GM12878 (cell line): ENCODE results near the gene TNFAIP3. TPM values are rescaled to one million over a fixed set of nuclear protein-coding genes. Genes with fewer than 3 reads are reported as not detected.

Experiments
- CBX5 ChIP-seq: sonication (generic); IDR thresholded peaks from 2 replicates; pipeline ENCODE4 v1.6.1; 2016; ENCODE audit warnings: low read depth, moderate library complexity, mild to moderate bottlenecking, inconsistent platforms
- CHD2 ChIP-seq: IDR thresholded peaks from 2 replicates; pipeline ENCODE4 v1.6.1; 2011; ENCODE audit warnings: low read depth, low read length, improper control_type of control experiment, borderline replicate concordance
- HDGF ChIP-seq: fragments of 450-650 bp; IDR thresholded peaks from 2 replicates; pipeline ENCODE4 v1.6.1; 2016; ENCODE audit warnings: antibody characterized with exemption
- LARP7 ChIP-seq: fragments of 450-650 bp; IDR thresholded peaks from 2 replicates; pipeline ENCODE4 v1.6.1; 2017; ENCODE audit warnings: mild to moderate bottlenecking
- MYB ChIP-seq: fragments of 150-350 bp; IDR thresholded peaks from 2 replicates; pipeline ENCODE4 v1.6.1; 2014; ENCODE audit warnings: mild to moderate bottlenecking, low read depth, low read length, borderline replicate concordance
- MYC ChIP-seq: IDR thresholded peaks from 2 replicates; pipeline ENCODE4 v1.6.1; 2011; ENCODE audit warnings: mild to moderate bottlenecking, low read length, moderate library complexity, inconsistent platforms; ENCODE audit not compliant: insufficient read depth, insufficient replicate concordance, insufficient read length, severe bottlenecking
- SMARCA5 ChIP-seq: fragments of 450-650 bp; IDR thresholded peaks from 2 replicates; pipeline ENCODE4 v1.6.1; 2017; ENCODE audit warnings: mild to moderate bottlenecking
- SP1 ChIP-seq: IDR thresholded peaks from one replicate; pipeline ENCODE4 v1.6.1; 2011; ENCODE audit warnings: low read depth, low read length
- STAT3 ChIP-seq: IDR thresholded peaks from 2 replicates; pipeline ENCODE4 v1.6.1; 2011; ENCODE audit warnings: low read depth, low read length, improper control_type of control experiment
- TARDBP ChIP-seq: IDR thresholded peaks from 2 replicates; pipeline ENCODE4 v1.6.1; 2016; ENCODE audit warnings: borderline replicate concordance
- TCF3 ChIP-seq: IDR thresholded peaks from 2 replicates; pipeline ENCODE4 v1.6.1; 2012; ENCODE audit warnings: low read depth, mild to moderate bottlenecking, low read length, borderline replicate concordance; ENCODE audit not compliant: insufficient read depth
- ZNF207 ChIP-seq: fragments of 450-650 bp; IDR thresholded peaks from 2 replicates; pipeline ENCODE4 v1.6.1; 2014; ENCODE audit warnings: antibody characterized with exemption, mild to moderate bottlenecking, borderline replicate concordance
- ZNF384 ChIP-seq: IDR thresholded peaks from 2 replicates; pipeline ENCODE4 v1.6.1; 2012; ENCODE audit warnings: low read depth, mild to moderate bottlenecking, low read length, improper control_type of control experiment, borderline replicate concordance
- ZSCAN29 ChIP-seq: fragments of 450-650 bp; IDR thresholded peaks from 2 replicates; pipeline ENCODE4 v1.6.1; 2017; ENCODE audit warnings: mild to moderate bottlenecking, moderate library complexity
- polyA plus RNA-seq, 11 experiments: library from polyadenylated mRNA; depleted of rRNA in 4 of 11; unstranded in 6 of 11; stranded (reverse) in 5 of 11; fragments of >200 nt; fragmentation: Nextera tagmentation in 4 of 11; fragmentation: Illumina TruSeq in 1 of 11; extraction: Ambion mirVana in 4 of 11; extraction: Trizol in 1 of 11; gene quantifications; 1 replicate in 1 of 11; 2 replicates in 10 of 11; pipeline versions ENCODE4 v1.2.1 to v1.2.3, GENCODE V29; 2011 to 2016; ENCODE audit warnings: inconsistent platforms in 2 of 11, missing spikeins in 2 of 11, low read depth in 1 of 11
- total RNA-seq, 4 experiments: library from RNA; depleted of rRNA in 3 of 4; stranded (reverse); fragments of >200 nt in 3 of 4; fragmentation: Illumina TruSeq in 1 of 4; extraction: Trizol in 1 of 4; gene quantifications; 2 replicates each; pipeline versions ENCODE4 v1.2.1 to v1.2.3, GENCODE V29; 2013 to 2021
- TF ChIP-seq, protein P1 (sequence below): fragments of 450-650 bp; IDR thresholded peaks from 2 replicates; pipeline ENCODE4 v1.6.1; 2018; ENCODE audit warnings: mild to moderate bottlenecking, low read depth, moderate library complexity; ENCODE audit not compliant: partially characterized antibody
- TF ChIP-seq, protein P2 (sequence below): fragments of 450-650 bp; formaldehyde crosslinking; IDR thresholded peaks from 2 replicates; pipeline ENCODE4 v1.5.0; 2022; ENCODE audit warnings: mild to moderate bottlenecking, missing genetic modification characterization
- TF ChIP-seq, protein P3 (sequence below): IDR thresholded peaks from 2 replicates; pipeline ENCODE4 v1.6.1; 2011; ENCODE audit warnings: low read depth, low read length, improper control_type of control experiment, borderline replicate concordance
- TF ChIP-seq, protein P4 (sequence below): IDR thresholded peaks from 2 replicates; pipeline ENCODE4 v1.6.1; 2012; ENCODE audit warnings: low read length, inconsistent platforms
- TF ChIP-seq, protein P5 (sequence below): IDR thresholded peaks from 2 replicates; pipeline ENCODE4 v1.6.1; 2012; ENCODE audit warnings: low read depth, low read length, improper control_type of control experiment

Gene TNFAIP3
- total and polyA plus RNA-seq, 10 of the 15 experiments (the other 5 are each of a cell fraction or from before 2014, with no cell fraction given) = 18.0 to 350 (median 127) TPM

DNA sequence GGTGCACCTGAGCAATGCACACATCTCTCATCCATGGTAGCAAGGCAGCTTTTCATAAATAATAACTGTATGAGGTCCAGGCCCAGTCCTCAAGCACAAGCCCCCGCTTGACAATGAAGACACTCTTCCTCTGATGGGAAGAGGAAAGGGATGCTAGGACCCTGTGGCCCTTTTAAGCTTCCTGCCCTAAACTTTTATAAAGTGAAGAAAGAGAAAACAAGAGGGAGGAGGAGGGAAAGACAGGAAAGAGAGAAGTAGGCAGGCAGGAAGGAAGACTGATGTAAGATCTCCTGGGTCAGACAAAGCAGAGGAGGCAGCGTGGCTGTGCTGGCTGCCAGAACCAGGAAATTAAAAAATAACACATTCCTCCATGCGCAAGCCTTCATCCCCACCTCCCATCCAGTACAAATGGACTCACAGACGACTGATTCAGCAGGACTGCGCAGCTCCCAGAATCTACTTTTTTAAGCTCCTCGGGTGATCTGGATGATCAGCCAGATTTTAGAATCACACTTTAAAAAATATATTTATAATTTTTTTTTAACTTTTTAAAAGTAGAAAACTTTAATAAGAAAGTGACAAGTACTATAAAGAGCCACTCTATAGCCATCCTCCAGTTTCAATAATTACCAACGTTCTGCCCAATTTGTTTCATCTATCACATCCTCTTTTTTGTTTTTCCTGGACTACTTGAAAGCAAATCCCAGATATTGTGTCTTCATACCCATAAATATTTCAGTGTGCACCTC, 16.5 kb downstream of the TNFAIP3 start (continued):
- TF ChIP-seq, protein P1, sequence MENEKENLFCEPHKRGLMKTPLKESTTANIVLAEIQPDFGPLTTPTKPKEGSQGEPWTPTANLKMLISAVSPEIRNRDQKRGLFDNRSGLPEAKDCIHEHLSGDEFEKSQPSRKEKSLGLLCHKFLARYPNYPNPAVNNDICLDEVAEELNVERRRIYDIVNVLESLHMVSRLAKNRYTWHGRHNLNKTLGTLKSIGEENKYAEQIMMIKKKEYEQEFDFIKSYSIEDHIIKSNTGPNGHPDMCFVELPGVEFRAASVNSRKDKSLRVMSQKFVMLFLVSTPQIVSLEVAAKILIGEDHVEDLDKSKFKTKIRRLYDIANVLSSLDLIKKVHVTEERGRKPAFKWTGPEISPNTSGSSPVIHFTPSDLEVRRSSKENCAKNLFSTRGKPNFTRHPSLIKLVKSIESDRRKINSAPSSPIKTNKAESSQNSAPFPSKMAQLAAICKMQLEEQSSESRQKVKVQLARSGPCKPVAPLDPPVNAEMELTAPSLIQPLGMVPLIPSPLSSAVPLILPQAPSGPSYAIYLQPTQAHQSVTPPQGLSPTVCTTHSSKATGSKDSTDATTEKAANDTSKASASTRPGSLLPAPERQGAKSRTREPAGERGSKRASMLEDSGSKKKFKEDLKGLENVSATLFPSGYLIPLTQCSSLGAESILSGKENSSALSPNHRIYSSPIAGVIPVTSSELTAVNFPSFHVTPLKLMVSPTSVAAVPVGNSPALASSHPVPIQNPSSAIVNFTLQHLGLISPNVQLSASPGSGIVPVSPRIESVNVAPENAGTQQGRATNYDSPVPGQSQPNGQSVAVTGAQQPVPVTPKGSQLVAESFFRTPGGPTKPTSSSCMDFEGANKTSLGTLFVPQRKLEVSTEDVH = peak; percentile 81
- TF ChIP-seq TCF3 (no peak), SMARCA5 (no peak), ZNF384 (no peak), CHD2 (peak; percentile 50), TARDBP (no peak; the same call in 1 of the 2 replicates), SP1 (no peak), HDGF (no peak), MYC (no peak), ZNF207 (no peak), MYB (no peak), LARP7 (no peak), CBX5 (0 out of 2 replicates have a peak, but pooled peaks have one; percentile 23), ZSCAN29 (no peak), STAT3 (no peak)
- TF ChIP-seq, protein P2, sequence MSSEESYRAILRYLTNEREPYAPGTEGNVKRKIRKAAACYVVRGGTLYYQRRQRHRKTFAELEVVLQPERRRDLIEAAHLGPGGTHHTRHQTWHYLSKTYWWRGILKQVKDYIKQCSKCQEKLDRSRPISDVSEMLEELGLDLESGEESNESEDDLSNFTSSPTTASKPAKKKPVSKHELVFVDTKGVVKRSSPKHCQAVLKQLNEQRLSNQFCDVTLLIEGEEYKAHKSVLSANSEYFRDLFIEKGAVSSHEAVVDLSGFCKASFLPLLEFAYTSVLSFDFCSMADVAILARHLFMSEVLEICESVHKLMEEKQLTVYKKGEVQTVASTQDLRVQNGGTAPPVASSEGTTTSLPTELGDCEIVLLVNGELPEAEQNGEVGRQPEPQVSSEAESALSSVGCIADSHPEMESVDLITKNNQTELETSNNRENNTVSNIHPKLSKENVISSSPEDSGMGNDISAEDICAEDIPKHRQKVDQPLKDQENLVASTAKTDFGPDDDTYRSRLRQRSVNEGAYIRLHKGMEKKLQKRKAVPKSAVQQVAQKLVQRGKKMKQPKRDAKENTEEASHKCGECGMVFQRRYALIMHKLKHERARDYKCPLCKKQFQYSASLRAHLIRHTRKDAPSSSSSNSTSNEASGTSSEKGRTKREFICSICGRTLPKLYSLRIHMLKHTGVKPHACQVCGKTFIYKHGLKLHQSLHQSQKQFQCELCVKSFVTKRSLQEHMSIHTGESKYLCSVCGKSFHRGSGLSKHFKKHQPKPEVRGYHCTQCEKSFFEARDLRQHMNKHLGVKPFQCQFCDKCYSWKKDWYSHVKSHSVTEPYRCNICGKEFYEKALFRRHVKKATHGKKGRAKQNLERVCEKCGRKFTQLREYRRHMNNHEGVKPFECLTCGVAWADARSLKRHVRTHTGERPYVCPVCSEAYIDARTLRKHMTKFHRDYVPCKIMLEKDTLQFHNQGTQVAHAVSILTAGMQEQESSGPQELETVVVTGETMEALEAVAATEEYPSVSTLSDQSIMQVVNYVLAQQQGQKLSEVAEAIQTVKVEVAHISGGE (CRISPR knock-in tag) = peak; percentile 45; the same call in 1 of the 2 replicates
- TF ChIP-seq, protein P3, sequence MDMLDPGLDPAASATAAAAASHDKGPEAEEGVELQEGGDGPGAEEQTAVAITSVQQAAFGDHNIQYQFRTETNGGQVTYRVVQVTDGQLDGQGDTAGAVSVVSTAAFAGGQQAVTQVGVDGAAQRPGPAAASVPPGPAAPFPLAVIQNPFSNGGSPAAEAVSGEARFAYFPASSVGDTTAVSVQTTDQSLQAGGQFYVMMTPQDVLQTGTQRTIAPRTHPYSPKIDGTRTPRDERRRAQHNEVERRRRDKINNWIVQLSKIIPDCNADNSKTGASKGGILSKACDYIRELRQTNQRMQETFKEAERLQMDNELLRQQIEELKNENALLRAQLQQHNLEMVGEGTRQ = no peak
- TF ChIP-seq, protein P4, sequence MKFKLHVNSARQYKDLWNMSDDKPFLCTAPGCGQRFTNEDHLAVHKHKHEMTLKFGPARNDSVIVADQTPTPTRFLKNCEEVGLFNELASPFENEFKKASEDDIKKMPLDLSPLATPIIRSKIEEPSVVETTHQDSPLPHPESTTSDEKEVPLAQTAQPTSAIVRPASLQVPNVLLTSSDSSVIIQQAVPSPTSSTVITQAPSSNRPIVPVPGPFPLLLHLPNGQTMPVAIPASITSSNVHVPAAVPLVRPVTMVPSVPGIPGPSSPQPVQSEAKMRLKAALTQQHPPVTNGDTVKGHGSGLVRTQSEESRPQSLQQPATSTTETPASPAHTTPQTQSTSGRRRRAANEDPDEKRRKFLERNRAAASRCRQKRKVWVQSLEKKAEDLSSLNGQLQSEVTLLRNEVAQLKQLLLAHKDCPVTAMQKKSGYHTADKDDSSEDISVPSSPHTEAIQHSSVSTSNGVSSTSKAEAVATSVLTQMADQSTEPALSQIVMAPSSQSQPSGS = peak; percentile 51; the same call in 1 of the 2 replicates
- TF ChIP-seq, protein P5, sequence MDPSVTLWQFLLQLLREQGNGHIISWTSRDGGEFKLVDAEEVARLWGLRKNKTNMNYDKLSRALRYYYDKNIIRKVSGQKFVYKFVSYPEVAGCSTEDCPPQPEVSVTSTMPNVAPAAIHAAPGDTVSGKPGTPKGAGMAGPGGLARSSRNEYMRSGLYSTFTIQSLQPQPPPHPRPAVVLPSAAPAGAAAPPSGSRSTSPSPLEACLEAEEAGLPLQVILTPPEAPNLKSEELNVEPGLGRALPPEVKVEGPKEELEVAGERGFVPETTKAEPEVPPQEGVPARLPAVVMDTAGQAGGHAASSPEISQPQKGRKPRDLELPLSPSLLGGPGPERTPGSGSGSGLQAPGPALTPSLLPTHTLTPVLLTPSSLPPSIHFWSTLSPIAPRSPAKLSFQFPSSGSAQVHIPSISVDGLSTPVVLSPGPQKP = no peak
